A549 (cell line): ENCODE measurements around the gene MAPT. TPM values are rescaled to one million over a fixed set of nuclear protein-coding genes. Genes with fewer than 3 reads are reported as not detected.

Experiments
- ATAC-seq, 2 experiments: fragments of 200-7000 bp in 1 of 2; fragments of >200 bp in 1 of 2; cut with Nextera tagmentation in 1 of 2; cut with Tn5 transposase in 1 of 2; 3 replicates each; pipeline versions ENCODE4 v1.8.0 to v1.9.1; 2018 to 2020; ENCODE audit warnings: mild to moderate bottlenecking in 1 of 2, moderate library complexity in 1 of 2
- CTCF ChIA-PET: fragments of 300-600 bp; sonication (Branson Sonifier 250); formaldehyde crosslinking; extraction: SDS; loops from one replicate; lab custom pipeline; 2021; ENCODE audit warnings: antibody characterized with exemption, inconsistent platforms; lab: Yijun Ruan, JAX
- POLR2A ChIA-PET: fragments of 350-600 bp; formaldehyde crosslinking; extraction: SDS; loops from one replicate; lab custom pipeline; 2021; ENCODE audit warnings: antibody characterized with exemption, inconsistent platforms; lab: Yijun Ruan, JAX
- DNase-seq, 2 experiments: peaks; one replicate each; pipeline versions ENCODE4 v3.0.0 to v3.0.0-alpha.2; 2011 to 2016; ENCODE audit warnings: low read depth in 1 of 2, low spot score in 1 of 2
- FAIRE-seq: peaks from 2 replicates; lab custom pipeline; 2011; peaks lifted over from hg19 to GRCh38; lab: Jason Lieb, UNC
- H3K27ac ChIP-seq, 2 experiments: fragments of >200 bp; sonication (Bioruptor Twin); formaldehyde crosslinking; 3 replicates each; pipeline ENCODE4 v1.5.1; 2016 to 2017
- H3K4me1 ChIP-seq: fragments of >200 bp; sonication (Bioruptor Twin); formaldehyde crosslinking; 3 replicates; pipeline ENCODE4 v1.6.1; 2016
- H3K4me2 ChIP-seq: fragments of >200 bp; sonication (Bioruptor Twin); formaldehyde crosslinking; 3 replicates; pipeline ENCODE4 v1.6.1; 2016
- H3K4me3 ChIP-seq: fragments of >200 bp; sonication (Bioruptor Twin); formaldehyde crosslinking; 3 replicates; pipeline ENCODE4 v1.5.1; 2016
- H3K9me3 ChIP-seq: fragments of >200 bp; sonication (Bioruptor Twin); formaldehyde crosslinking; 3 replicates; pipeline ENCODE4 v1.6.1; 2016
- CBX2 ChIP-seq: fragments of 200-600 bp; sonication (generic); IDR thresholded peaks from 2 replicates; pipeline ENCODE4 v1.6.1; 2016; ENCODE audit warnings: low read depth, mild to moderate bottlenecking, borderline replicate concordance
- CHD2 ChIP-seq: fragments of 150-350 bp; IDR thresholded peaks from 2 replicates; pipeline ENCODE4 v1.6.1; 2014; ENCODE audit warnings: low read length; ENCODE audit not compliant: partially characterized antibody
- FOSB ChIP-seq: fragments of 250-450 bp; sonication (Bioruptor Pico); IDR thresholded peaks from 2 replicates; pipeline ENCODE4 v1.5.0; 2020; ENCODE audit warnings: mild to moderate bottlenecking, moderate library complexity
- FOSL2 ChIP-seq, 2 experiments: fragments of 450-650 bp in 1 of 2; fragments of >200 bp in 1 of 2; sonication (Bioruptor Twin) in 1 of 2; formaldehyde crosslinking; IDR thresholded peaks; 2 replicates each; pipeline versions ENCODE4 v1.5.0 to v1.6.1; 2016 to 2020; ENCODE audit warnings: mild to moderate bottlenecking in 1 of 2, moderate library complexity in 1 of 2
- GATA3 ChIP-seq: IDR thresholded peaks from 2 replicates; pipeline ENCODE4 v1.6.1; 2012; ENCODE audit warnings: borderline replicate concordance
- HOXA7 ChIP-seq: fragments of 250-450 bp; sonication (Bioruptor Pico); IDR thresholded peaks from 2 replicates; pipeline ENCODE4 v1.5.0; 2020; ENCODE audit warnings: mild to moderate bottlenecking, moderate library complexity
- HOXB13 ChIP-seq: fragments of 250-450 bp; sonication (Bioruptor Pico); IDR thresholded peaks from 2 replicates; pipeline ENCODE4 v1.5.0; 2020; ENCODE audit warnings: low read depth, mild to moderate bottlenecking, moderate library complexity
- JUNB ChIP-seq: fragments of >200 bp; sonication (Bioruptor Twin); formaldehyde crosslinking; IDR thresholded peaks from 2 replicates; pipeline ENCODE4 v1.6.1; 2016
- KDM1A ChIP-seq: fragments of 200-600 bp; sonication (generic); IDR thresholded peaks from 2 replicates; pipeline ENCODE4 v1.6.1; 2016; ENCODE audit warnings: low read depth, mild to moderate bottlenecking
- KDM5A ChIP-seq: fragments of 200-600 bp; sonication (generic); IDR thresholded peaks from 2 replicates; pipeline ENCODE4 v1.6.1; 2016; ENCODE audit warnings: antibody characterized with exemption, mild to moderate bottlenecking
- MAZ ChIP-seq: fragments of 150-350 bp; IDR thresholded peaks from 2 replicates; pipeline ENCODE4 v1.6.1; 2014; ENCODE audit warnings: antibody characterized with exemption, low read depth, low read length, borderline replicate concordance
- MYC ChIP-seq: IDR thresholded peaks from 2 replicates; pipeline ENCODE4 v1.6.1; 2012; ENCODE audit warnings: mild to moderate bottlenecking, inconsistent platforms, low read length, improper control_type of control experiment, borderline replicate concordance
- NFE2L2 ChIP-seq: fragments of 150-350 bp; conservative IDR thresholded peaks from 2 replicates; pipeline ENCODE4 v1.6.1; 2014; ENCODE audit warnings: low read length
- NR3C1 ChIP-seq: fragments of >200 bp; sonication (Bioruptor Twin); formaldehyde crosslinking; IDR thresholded peaks from 3 replicates; pipeline ENCODE4 v1.6.1; 2017
- PHF8 ChIP-seq: fragments of 200-600 bp; sonication (generic); IDR thresholded peaks from 2 replicates; pipeline ENCODE4 v1.6.1; 2016; ENCODE audit warnings: low read depth, mild to moderate bottlenecking, antibody characterized with exemption, moderate library complexity, borderline replicate concordance
- RAD21 ChIP-seq, 2 experiments: fragments of >200 bp in 1 of 2; sonication (Bioruptor Twin) in 1 of 2; formaldehyde crosslinking in 1 of 2; IDR thresholded peaks in 1 of 2; conservative IDR thresholded peaks in 1 of 2; 2 replicates in 1 of 2; 3 replicates in 1 of 2; pipeline ENCODE4 v1.6.1; 2012 to 2018; ENCODE audit warnings: inconsistent platforms in 1 of 2
- RCOR1 ChIP-seq: fragments of 150-350 bp; IDR thresholded peaks from 2 replicates; pipeline ENCODE4 v1.6.1; 2014; ENCODE audit warnings: antibody characterized with exemption, low read length, low read depth
- RFX5 ChIP-seq: fragments of 450-650 bp; IDR thresholded peaks from 2 replicates; pipeline ENCODE4 v1.7.1; 2014; ENCODE audit warnings: antibody characterized with exemption, mild to moderate bottlenecking, moderate library complexity
- SMC3 ChIP-seq: fragments of >200 bp; sonication (Bioruptor Twin); formaldehyde crosslinking; IDR thresholded peaks from 3 replicates; pipeline ENCODE4 v1.6.1; 2018; ENCODE audit warnings: inconsistent platforms
- SREBF2 ChIP-seq: fragments of 450-650 bp; IDR thresholded peaks from 2 replicates; pipeline ENCODE4 v1.6.1; 2014; ENCODE audit warnings: mild to moderate bottlenecking, moderate library complexity
- WGBS: methylation state at CpG from one replicate; pipeline ENCODE4 v1.1.6; 2017; ENCODE audit errors: missing lambda C conversion rate; 5-methylcytosine and 5-hydroxymethylcytosine counted together
- polyA plus RNA-seq, 4 experiments: library from polyadenylated mRNA; depleted of rRNA in 3 of 4; stranded (reverse); fragments of >200 nt; fragmentation: RNase III in 1 of 4; extraction: RNeasy Plus Mini Kit Qiagen cat#74134 plus additional on column Dnase treatment in 1 of 4; gene quantifications; 2 replicates in 3 of 4; 3 replicates in 1 of 4; pipeline ENCODE4 v1.2.3, GENCODE V29; 2011 to 2017
- TF ChIP-seq, protein P1 (sequence below): fragments of 250-450 bp; sonication (Bioruptor Pico); IDR thresholded peaks from 2 replicates; pipeline ENCODE4 v1.5.0; 2020; ENCODE audit warnings: low read depth, mild to moderate bottlenecking, moderate library complexity
- TF ChIP-seq, protein P2 (sequence below): IDR thresholded peaks from 2 replicates; pipeline ENCODE4 v1.6.1; 2012
- TF ChIP-seq, protein P3 (sequence below): fragments of >200 bp; sonication (Bioruptor Twin); formaldehyde crosslinking; IDR thresholded peaks from 3 replicates; pipeline ENCODE4 v1.6.1; 2016
- TF ChIP-seq, protein P4 (sequence below): fragments of 150-350 bp; IDR thresholded peaks from 2 replicates; pipeline ENCODE4 v1.6.1; 2014; ENCODE audit warnings: low read depth, mild to moderate bottlenecking, low read length
- TF ChIP-seq, protein P5 (sequence below): fragments of 450-650 bp; IDR thresholded peaks from 2 replicates; pipeline ENCODE4 v1.6.1; 2014; ENCODE audit warnings: antibody characterized with exemption

MAPT gene
- polyA plus RNA-seq, 2 of the 4 experiments (the other 2 are of a cell fraction), result 1.2 to 1.6 TPM

DNA sequence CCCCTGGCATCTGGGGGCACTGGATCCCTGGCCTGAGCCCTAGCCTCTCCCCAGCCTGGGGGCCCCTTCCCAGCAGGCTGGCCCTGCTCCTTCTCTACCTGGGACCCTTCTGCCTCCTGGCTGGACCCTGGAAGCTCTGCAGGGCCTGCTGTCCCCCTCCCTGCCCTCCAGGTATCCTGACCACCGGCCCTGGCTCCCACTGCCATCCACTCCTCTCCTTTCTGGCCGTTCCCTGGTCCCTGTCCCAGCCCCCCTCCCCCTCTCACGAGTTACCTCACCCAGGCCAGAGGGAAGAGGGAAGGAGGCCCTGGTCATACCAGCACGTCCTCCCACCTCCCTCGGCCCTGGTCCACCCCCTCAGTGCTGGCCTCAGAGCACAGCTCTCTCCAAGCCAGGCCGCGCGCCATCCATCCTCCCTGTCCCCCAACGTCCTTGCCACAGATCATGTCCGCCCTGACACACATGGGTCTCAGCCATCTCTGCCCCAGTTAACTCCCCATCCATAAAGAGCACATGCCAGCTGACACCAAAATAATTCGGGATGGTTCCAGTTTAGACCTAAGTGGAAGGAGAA, 118.2 kb downstream of the MAPT start:
- DNase-seq, result no peak
- FAIRE-seq, result no peak

DNA sequence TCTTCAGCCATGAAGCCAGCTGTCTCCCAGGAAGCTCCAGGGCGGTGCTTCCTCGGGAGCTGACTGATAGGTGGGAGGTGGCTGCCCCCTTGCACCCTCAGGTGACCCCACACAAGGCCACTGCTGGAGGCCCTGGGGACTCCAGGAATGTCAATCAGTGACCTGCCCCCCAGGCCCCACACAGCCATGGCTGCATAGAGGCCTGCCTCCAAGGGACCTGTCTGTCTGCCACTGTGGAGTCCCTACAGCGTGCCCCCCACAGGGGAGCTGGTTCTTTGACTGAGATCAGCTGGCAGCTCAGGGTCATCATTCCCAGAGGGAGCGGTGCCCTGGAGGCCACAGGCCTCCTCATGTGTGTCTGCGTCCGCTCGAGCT, 118.8 kb downstream of the MAPT start:
- CTCF ChIA-PET, result interaction anchor here (0.6 to 13.0 kb wide), 15 partner anchors 8 to 220 kb away, joined by 3 to 127 read pairs (median 4); partner anchors contain the start of gene KANSL1

More for the DNA sequence above, 118.2 kb downstream of the MAPT start:
- Histone ChIP-seq H3K4me2 (no peak overlapping the region), H3K4me3 (no peak overlapping the region), H3K4me1 (peaks cover 8% of the 10 kb centered on the region; the same call in 2 of the 3 replicates), H3K9me3 (no peaks in the 10 kb centered on the region), H3K27ac (no peak overlapping the region)
- no peak for ATAC-seq
- CTCF ChIA-PET, result interaction anchor here (0.8 to 13.0 kb wide), 14 partner anchors 8 to 202 kb away, joined by 3 to 127 read pairs (median 6); no protein-coding TSS in a partner anchor
- POLR2A ChIA-PET, result no interaction called here
- no peak for TF ChIP-seq CBX2
- TF ChIP-seq NFE2L2, result no peak
- no peak for TF ChIP-seq NR3C1
- TF ChIP-seq FOSB (CRISPR knock-in tag), result no peak
- TF ChIP-seq, protein P1, sequence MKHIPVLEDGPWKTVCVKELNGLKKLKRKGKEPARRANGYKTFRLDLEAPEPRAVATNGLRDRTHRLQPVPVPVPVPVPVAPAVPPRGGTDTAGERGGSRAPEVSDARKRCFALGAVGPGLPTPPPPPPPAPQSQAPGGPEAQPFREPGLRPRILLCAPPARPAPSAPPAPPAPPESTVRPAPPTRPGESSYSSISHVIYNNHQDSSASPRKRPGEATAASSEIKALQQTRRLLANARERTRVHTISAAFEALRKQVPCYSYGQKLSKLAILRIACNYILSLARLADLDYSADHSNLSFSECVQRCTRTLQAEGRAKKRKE (CRISPR knock-in tag), result no peak
- TF ChIP-seq MYC, result no peak
- TF ChIP-seq SREBF2, result no peak
- no peak for TF ChIP-seq HOXB13
- no peak for TF ChIP-seq HOXA7 (CRISPR knock-in tag)
- TF ChIP-seq KDM5A, result no peak
- no peak for TF ChIP-seq FOSL2 (IDR thresholded peaks at IDR 0.05)
- TF ChIP-seq FOSL2 (CRISPR knock-in tag; IDR thresholded peaks at IDR 0.05), result no peak
- TF ChIP-seq, protein P2, sequence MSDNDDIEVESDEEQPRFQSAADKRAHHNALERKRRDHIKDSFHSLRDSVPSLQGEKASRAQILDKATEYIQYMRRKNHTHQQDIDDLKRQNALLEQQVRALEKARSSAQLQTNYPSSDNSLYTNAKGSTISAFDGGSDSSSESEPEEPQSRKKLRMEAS, result no peak
- no peak for TF ChIP-seq JUNB
- no peak for TF ChIP-seq KDM1A
- no peak for TF ChIP-seq PHF8
- TF ChIP-seq, protein P3, sequence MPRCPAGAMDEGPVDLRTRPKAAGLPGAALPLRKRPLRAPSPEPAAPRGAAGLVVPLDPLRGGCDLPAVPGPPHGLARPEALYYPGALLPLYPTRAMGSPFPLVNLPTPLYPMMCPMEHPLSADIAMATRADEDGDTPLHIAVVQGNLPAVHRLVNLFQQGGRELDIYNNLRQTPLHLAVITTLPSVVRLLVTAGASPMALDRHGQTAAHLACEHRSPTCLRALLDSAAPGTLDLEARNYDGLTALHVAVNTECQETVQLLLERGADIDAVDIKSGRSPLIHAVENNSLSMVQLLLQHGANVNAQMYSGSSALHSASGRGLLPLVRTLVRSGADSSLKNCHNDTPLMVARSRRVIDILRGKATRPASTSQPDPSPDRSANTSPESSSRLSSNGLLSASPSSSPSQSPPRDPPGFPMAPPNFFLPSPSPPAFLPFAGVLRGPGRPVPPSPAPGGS, result no peak
- TF ChIP-seq, protein P4, sequence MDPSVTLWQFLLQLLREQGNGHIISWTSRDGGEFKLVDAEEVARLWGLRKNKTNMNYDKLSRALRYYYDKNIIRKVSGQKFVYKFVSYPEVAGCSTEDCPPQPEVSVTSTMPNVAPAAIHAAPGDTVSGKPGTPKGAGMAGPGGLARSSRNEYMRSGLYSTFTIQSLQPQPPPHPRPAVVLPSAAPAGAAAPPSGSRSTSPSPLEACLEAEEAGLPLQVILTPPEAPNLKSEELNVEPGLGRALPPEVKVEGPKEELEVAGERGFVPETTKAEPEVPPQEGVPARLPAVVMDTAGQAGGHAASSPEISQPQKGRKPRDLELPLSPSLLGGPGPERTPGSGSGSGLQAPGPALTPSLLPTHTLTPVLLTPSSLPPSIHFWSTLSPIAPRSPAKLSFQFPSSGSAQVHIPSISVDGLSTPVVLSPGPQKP, result no peak
- no peak for TF ChIP-seq SMC3
- WGBS, result 69% methylated on average over 10 of the region's 11 CpGs

More for the DNA sequence above, 118.8 kb downstream of the MAPT start:
- peaks cover 8% of the 10 kb centered on the region; the same call in 2 of the 3 replicates for H3K4me1 ChIP-seq
- no peak for DNase-seq
- no peak overlapping the region for H3K4me3 ChIP-seq
- no peak overlapping the region for H3K4me2 ChIP-seq
- FAIRE-seq, result no peak
- ATAC-seq, result no peak
- H3K9me3 ChIP-seq, result no peaks in the 10 kb centered on the region
- H3K27ac ChIP-seq, result no peak overlapping the region
- POLR2A ChIA-PET, result no interaction called here
- TF ChIP-seq FOSL2 (IDR thresholded peaks at IDR 0.05) (no peak), FOSL2 (CRISPR knock-in tag; IDR thresholded peaks at IDR 0.05) (no peak), SREBF2 (no peak), FOSB (CRISPR knock-in tag) (no peak), MAZ (no peak), RCOR1 (no peak), RAD21 (conservative IDR thresholded peaks at IDR 0.05 in 1 of 2, IDR thresholded peaks at IDR 0.05 in 1 of 2) (no peak), GATA3 (no peak), CHD2 (no peak), RFX5 (no peak)
- TF ChIP-seq, protein P5, sequence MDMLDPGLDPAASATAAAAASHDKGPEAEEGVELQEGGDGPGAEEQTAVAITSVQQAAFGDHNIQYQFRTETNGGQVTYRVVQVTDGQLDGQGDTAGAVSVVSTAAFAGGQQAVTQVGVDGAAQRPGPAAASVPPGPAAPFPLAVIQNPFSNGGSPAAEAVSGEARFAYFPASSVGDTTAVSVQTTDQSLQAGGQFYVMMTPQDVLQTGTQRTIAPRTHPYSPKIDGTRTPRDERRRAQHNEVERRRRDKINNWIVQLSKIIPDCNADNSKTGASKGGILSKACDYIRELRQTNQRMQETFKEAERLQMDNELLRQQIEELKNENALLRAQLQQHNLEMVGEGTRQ, result no peak
- TF ChIP-seq, protein P1 (CRISPR knock-in tag), result no peak
- TF ChIP-seq, all 56 proteins: peak for 0
- 79% methylated on average over 7 of the region's 7 CpGs for WGBS
